H1 (cell line): Measurements from ENCODE around the gene TIMM22. TPM values are rescaled to one million over a fixed set of nuclear protein-coding genes. Genes with fewer than 3 reads are reported as not detected.

Experiments
- CTCF ChIA-PET: fragments of 300-600 bp; sonication (Branson Sonifier 250); formaldehyde crosslinking; loops from one replicate; lab custom pipeline; 2021; ENCODE audit not compliant: partially characterized antibody; lab: Charles Lee
- POLR2A ChIA-PET: fragments of 300-600 bp; sonication (Branson Sonifier 250); formaldehyde crosslinking; loops from one replicate; lab custom pipeline; 2021; ENCODE audit warnings: inconsistent platforms; ENCODE audit not compliant: partially characterized antibody; lab: Charles Lee
- DNase-seq, 2 experiments: peaks; one replicate each; pipeline versions ENCODE4 v3.0.0 to v3.0.0-alpha.2; 2010 to 2022; ENCODE audit warnings: low spot score in 2 of 2, low read depth in 1 of 2, mixed read lengths in 1 of 2
- FAIRE-seq: peaks from 2 replicates; lab custom pipeline; 2011; peaks lifted over from hg19 to GRCh38; lab: Jason Lieb, UNC
- H2AFZ ChIP-seq: 2 replicates; pipeline ENCODE4 v1.8.1; 2012; ENCODE audit warnings: low read length, inconsistent platforms
- H2AK5ac ChIP-seq: 2 replicates; pipeline ENCODE4 v1.6.1; 2013; ENCODE audit warnings: low read depth, low read length
- H2BK120ac ChIP-seq: replicated peaks from 2 replicates; pipeline ENCODE3; 2013; ENCODE audit warnings: low read depth, low read length, inconsistent platforms
- H2BK12ac ChIP-seq: 2 replicates; pipeline ENCODE4 v1.6.1; 2013; ENCODE audit warnings: low read depth, low read length
- H2BK15ac ChIP-seq: 2 replicates; pipeline ENCODE4 v1.6.1; 2013; ENCODE audit warnings: low read length
- H2BK20ac ChIP-seq: 2 replicates; pipeline ENCODE4 v1.6.1; 2013; ENCODE audit warnings: low read length
- H2BK5ac ChIP-seq: 2 replicates; pipeline ENCODE4 v1.6.1; 2013; ENCODE audit warnings: low read depth, low read length
- H3K14ac ChIP-seq: 2 replicates; pipeline ENCODE4 v1.6.1; 2013; ENCODE audit warnings: inconsistent platforms; ENCODE audit not compliant: insufficient read length
- H3K18ac ChIP-seq: 2 replicates; pipeline ENCODE4 v1.6.1; 2013; ENCODE audit warnings: low read length; ENCODE audit errors: extremely low read depth
- H3K23ac ChIP-seq: 2 replicates; pipeline ENCODE4 v1.6.1; 2013; ENCODE audit warnings: inconsistent platforms; ENCODE audit not compliant: insufficient read length
- H3K23me2 ChIP-seq: 2 replicates; pipeline ENCODE4 v1.6.1; 2013; ENCODE audit warnings: low read depth, low read length
- H3K27ac ChIP-seq: 2 replicates; pipeline ENCODE4 v1.6.1; 2011; ENCODE audit warnings: low read depth, low read length, inconsistent platforms
- H3K27me3 ChIP-seq, 4 experiments: replicated peaks in 1 of 4; 1 replicate in 1 of 4; 2 replicates in 3 of 4; pipeline versions ENCODE4 v1.6.1 to v1.8.1; 2011 to 2013; ENCODE audit warnings: low read length in 3 of 4, mild to moderate bottlenecking in 3 of 4, inconsistent platforms in 2 of 4, mixed read lengths in 2 of 4, moderate library complexity in 1 of 4; ENCODE audit not compliant: control insufficient read depth in 3 of 4, insufficient read depth in 3 of 4; ENCODE audit errors: extremely low read depth in 1 of 4
- H3K36me3 ChIP-seq, 4 experiments: 2 replicates each; pipeline versions ENCODE4 v1.6.1 to v1.8.1; 2011 to 2013; ENCODE audit warnings: mild to moderate bottlenecking in 4 of 4, low read length in 3 of 4, moderate library complexity in 2 of 4, control low read depth in 1 of 4, inconsistent platforms in 1 of 4; ENCODE audit not compliant: insufficient read depth in 4 of 4, control insufficient read depth in 2 of 4
- H3K4ac ChIP-seq: replicated peaks from 2 replicates; pipeline ENCODE3; 2013; ENCODE audit warnings: low read length, low read depth, mixed read lengths, inconsistent platforms; ENCODE audit not compliant: insufficient read length
- H3K4me1 ChIP-seq, 4 experiments: replicated peaks in 1 of 4; 1 replicate in 1 of 4; 2 replicates in 3 of 4; pipeline versions ENCODE4 v1.6.1 to v1.8.1; 2011 to 2013; ENCODE audit warnings: low read length in 3 of 4, inconsistent platforms in 2 of 4, mixed read lengths in 1 of 4; ENCODE audit not compliant: insufficient read depth in 4 of 4, control insufficient read depth in 3 of 4
- H3K4me2 ChIP-seq, 2 experiments: 2 replicates each; pipeline versions ENCODE4 v1.6.1 to v1.8.1; 2011 to 2013; ENCODE audit warnings: low read depth in 2 of 2, low read length in 2 of 2, control low read depth in 1 of 2, inconsistent platforms in 1 of 2, mild to moderate bottlenecking in 1 of 2; ENCODE audit not compliant: insufficient read depth in 1 of 2
- H3K4me3 ChIP-seq, 4 experiments: fragments of 200-600, 300-600 bp in 1 of 4; sonication (generic), shearing (Covaris generic), sonication (Bioruptor Twin) in 1 of 4; 2 replicates each; pipeline versions ENCODE4 v1.5.1 to v1.8.1; 2011 to 2016; ENCODE audit warnings: low read length in 4 of 4, low read depth in 3 of 4, control low read depth in 2 of 4, inconsistent platforms in 2 of 4, mild to moderate bottlenecking in 2 of 4, mixed read lengths in 1 of 4, moderate library complexity in 1 of 4; ENCODE audit not compliant: insufficient read depth in 2 of 4; ENCODE audit errors: extremely low read depth in 1 of 4
- H3K56ac ChIP-seq: replicated peaks from 2 replicates; pipeline ENCODE3; 2013; ENCODE audit warnings: low read depth, mild to moderate bottlenecking, mixed read lengths, low read length, inconsistent platforms; ENCODE audit not compliant: insufficient read length
- H3K79me1 ChIP-seq: 2 replicates; pipeline ENCODE4 v1.6.1; 2013; ENCODE audit warnings: low read depth, low read length, control low read depth
- H3K79me2 ChIP-seq, 2 experiments: 2 replicates each; pipeline versions ENCODE4 v1.6.1 to v1.8.1; 2012 to 2013; ENCODE audit warnings: low read length in 2 of 2, mild to moderate bottlenecking in 2 of 2, inconsistent platforms in 1 of 2; ENCODE audit not compliant: insufficient read depth in 2 of 2, control insufficient read depth in 1 of 2
- H3K9ac ChIP-seq, 4 experiments: replicated peaks in 1 of 4; 1 replicate in 1 of 4; 2 replicates in 3 of 4; pipeline versions ENCODE4 v1.6.1 to v1.8.1; 2011 to 2013; ENCODE audit warnings: low read depth in 3 of 4, low read length in 3 of 4, control low read depth in 2 of 4, mild to moderate bottlenecking in 2 of 4, moderate library complexity in 2 of 4, inconsistent platforms in 1 of 4; ENCODE audit errors: extremely low read depth in 1 of 4
- H3K9me3 ChIP-seq, 2 experiments: 2 replicates each; pipeline versions ENCODE4 v1.6.1 to v1.8.1; 2012 to 2013; ENCODE audit warnings: mild to moderate bottlenecking in 2 of 2, moderate library complexity in 2 of 2, control low read depth in 1 of 2, inconsistent platforms in 1 of 2, low read depth in 1 of 2, low read length in 1 of 2, mixed read lengths in 1 of 2; ENCODE audit not compliant: insufficient read depth in 2 of 2
- H4K20me1 ChIP-seq, 2 experiments: replicated peaks in 1 of 2; 2 replicates each; pipeline versions ENCODE3 to v1.8.1; 2011 to 2013; ENCODE audit warnings: inconsistent platforms in 2 of 2, low read length in 2 of 2, mild to moderate bottlenecking in 1 of 2; ENCODE audit not compliant: insufficient read depth in 2 of 2, control insufficient read depth in 1 of 2
- H4K5ac ChIP-seq: 2 replicates; pipeline ENCODE4 v1.6.1; 2013; ENCODE audit warnings: low read length, low read depth, mixed read lengths, inconsistent platforms; ENCODE audit not compliant: insufficient read length
- H4K8ac ChIP-seq: 2 replicates; pipeline ENCODE4 v1.8.0; 2013; ENCODE audit warnings: mild to moderate bottlenecking, moderate library complexity, low read length, inconsistent platforms; ENCODE audit not compliant: insufficient read depth; ENCODE audit errors: extremely low read depth
- H4K91ac ChIP-seq: replicated peaks from 2 replicates; pipeline ENCODE3; 2013; ENCODE audit warnings: low read length, mixed read lengths, inconsistent platforms; ENCODE audit not compliant: insufficient read length
- ASH2L ChIP-seq: fragments of 200-600, 300-600 bp; sonication (generic); IDR thresholded peaks from one replicate; pipeline ENCODE4 v1.7.1; 2017; ENCODE audit warnings: low read length
- KDM4A ChIP-seq: IDR thresholded peaks from one replicate; pipeline ENCODE4 v1.7.1; 2012; ENCODE audit warnings: low read depth, mild to moderate bottlenecking, moderate library complexity, low read length, inconsistent platforms; ENCODE audit not compliant: severe bottlenecking
- WGBS, 2 experiments: shearing (Covaris generic) in 1 of 2; methylation state at CpG; one replicate each; pipeline versions ENCODE4 v1.1.6 to v1.1.7; 2013 to 2015; ENCODE audit warnings: low lambda C conversion rate in 2 of 2, mixed read lengths in 2 of 2, inconsistent platforms in 1 of 2, low coverage in 1 of 2, missing lambda C conversion rate in 1 of 2; ENCODE audit not compliant: insufficient replicate concordance in 2 of 2, insufficient coverage in 1 of 2, insufficient read length in 1 of 2; ENCODE audit errors: extremely low coverage in 1 of 2, missing lambda C conversion rate in 1 of 2; 5-methylcytosine and 5-hydroxymethylcytosine counted together
- polyA plus RNA-seq, 7 experiments: library from polyadenylated mRNA; depleted of rRNA in 3 of 7; stranded (reverse) in 5 of 7; unstranded in 2 of 7; fragments of >200 nt in 5 of 7; fragments of 200-250 nt in 2 of 7; gene quantifications; 1 replicate in 5 of 7; 2 replicates in 1 of 7; 4 replicates in 1 of 7; pipeline versions ENCODE4 v1.2.1 to v1.2.3, GENCODE V29; 2011 to 2013; ENCODE audit warnings: missing spikeins in 2 of 7, mixed read lengths in 2 of 7
- total RNA-seq: library from RNA; stranded (reverse); fragmentation: NEBNext Ultra II Directional; extraction: Animal tissue kit (Norgen Biotek cat#: 25700); gene quantifications from 2 replicates; pipeline ENCODE4 v1.2.1, GENCODE V29; 2021
- TF ChIP-seq, protein P1 (sequence below): IDR thresholded peaks from 2 replicates; pipeline ENCODE4 v1.6.1; 2012; ENCODE audit warnings: inconsistent platforms

Gene TIMM22
- total and polyA plus RNA-seq, 2 of the 8 experiments (the other 6 are each of a cell fraction or from before 2014, with no cell fraction given) = 13.8 to 17.4 TPM

GRCh38 chr17:1038459-1039122, 41.7 kb downstream of the TIMM22 start:
- H3K79me1 ChIP-seq = no peaks in the 10 kb centered on the region; the same call in 1 of the 2 replicates
- H3K4ac ChIP-seq = no peak overlapping the region
- no peak overlapping the region; a peak in 1 of 7 replicates for H3K9ac ChIP-seq
- H2BK5ac ChIP-seq = no peak overlapping the region
- no peak overlapping the region for H2BK15ac ChIP-seq
- H3K18ac ChIP-seq = no peak overlapping the region
- peaks cover 3 to 4% of the 10 kb centered on the region in 2 experiments for H4K20me1 ChIP-seq
- DNase-seq = no peak
- no peak overlapping the region for H2AFZ ChIP-seq
- H2BK120ac ChIP-seq = no peak overlapping the region
- no peak overlapping the region for H3K23ac ChIP-seq
- H3K4me2 ChIP-seq = no peak overlapping the region
- H3K14ac ChIP-seq = no peak overlapping the region
- no peak overlapping the region for H2BK12ac ChIP-seq
- no peak overlapping the region for H3K56ac ChIP-seq
- no peak overlapping the region for H3K27ac ChIP-seq
- no peaks in the 10 kb centered on the region; the same call in 1 of the 2 replicates for H3K23me2 ChIP-seq
- POLR2A ChIA-PET = interaction anchor here (0.5 to 1.6 kb wide), 3 partner anchors 11 to 79 kb away, joined by 3 to 5 read pairs (median 3); no protein-coding TSS in a partner anchor
- H3K4me1 ChIP-seq = peaks cover 0 to 11% (median 8%) of the 10 kb centered on the region in 4 experiments; a peak in 6 of 7 replicates
- H2AK5ac ChIP-seq = no peak overlapping the region
- WGBS, 2 experiments = 90% methylated on average over 31 of the region's 31 CpGs; no CpG with 5 or more reads in 1 of the 2 experiments
- H3K79me2 ChIP-seq = no peaks in the 10 kb centered on the region
- CTCF ChIA-PET = interaction anchor here (0.7 to 6.3 kb wide), 6 partner anchors 9 to 730 kb away, joined by 3 to 41 read pairs (median 4); no protein-coding TSS in a partner anchor
- H4K91ac ChIP-seq = no peak overlapping the region
- no peak overlapping the region for H3K4me3 ChIP-seq
- TF ChIP-seq, protein P1, sequence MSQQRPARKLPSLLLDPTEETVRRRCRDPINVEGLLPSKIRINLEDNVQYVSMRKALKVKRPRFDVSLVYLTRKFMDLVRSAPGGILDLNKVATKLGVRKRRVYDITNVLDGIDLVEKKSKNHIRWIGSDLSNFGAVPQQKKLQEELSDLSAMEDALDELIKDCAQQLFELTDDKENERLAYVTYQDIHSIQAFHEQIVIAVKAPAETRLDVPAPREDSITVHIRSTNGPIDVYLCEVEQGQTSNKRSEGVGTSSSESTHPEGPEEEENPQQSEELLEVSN = no peak
- TF ChIP-seq KDM4A (no peak), ASH2L (no peak)
- TF ChIP-seq, all 59 proteins: peak for 0
- no peak for FAIRE-seq
- Histone ChIP-seq H4K8ac (peak overlapping the region; percentile 35; the same call in 1 of the 2 replicates), H2BK20ac (no peak overlapping the region), H3K27me3 (peaks cover 0 to 2% (median 0%) of the 10 kb centered on the region in 4 experiments; a peak in 2 of 7 replicates), H4K5ac (no peak overlapping the region), H3K36me3 (no peaks in the 10 kb centered on the region; a peak in 1 of 8 replicates), H3K9me3 (no peaks in the 10 kb centered on the region)
